ENCODE data around the gene KCNJ11. TPM values are rescaled to one million over a fixed set of nuclear protein-coding genes. Genes with fewer than 3 reads are reported as not detected.

Gene KCNJ11
- total RNA-seq: 0.07 and 0.13 TPM in 2 replicates

DNA sequence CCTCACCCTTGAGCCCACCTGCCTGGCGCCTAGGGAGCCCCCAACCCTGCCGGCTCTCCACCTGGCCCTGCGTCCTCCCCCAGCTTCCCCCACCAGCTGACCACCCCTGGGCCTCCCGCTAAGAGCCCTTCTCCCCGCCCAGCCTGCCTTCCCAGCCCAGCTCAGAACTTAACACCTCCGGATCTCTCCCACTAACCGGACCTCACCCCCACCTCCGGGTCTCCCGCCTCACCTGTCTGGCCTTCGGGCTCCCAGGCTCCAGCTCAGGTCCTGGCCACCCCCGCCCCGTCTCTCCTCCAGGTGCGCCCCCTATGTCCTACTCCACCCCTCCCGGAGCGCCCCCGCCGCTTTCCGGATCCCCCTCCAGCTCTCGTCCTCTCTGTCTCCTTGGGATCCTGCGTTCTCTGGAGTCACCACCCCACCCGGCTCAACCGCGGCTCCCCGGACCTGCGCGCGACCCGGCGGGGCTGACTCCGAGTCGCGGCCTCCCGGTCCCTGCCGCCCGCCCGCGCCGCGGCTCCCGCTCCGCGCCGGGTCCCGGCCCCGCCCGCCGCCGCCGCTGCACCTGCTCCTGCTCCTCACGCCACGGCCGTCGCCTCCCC lies at the start of gene KCNJ11:
Gene KCNJ11 (minus strand): TSS at position 51 of the 602 bp plus-strand sequence. CDS start 568 bp downstream, outside the sequence.

DNA sequence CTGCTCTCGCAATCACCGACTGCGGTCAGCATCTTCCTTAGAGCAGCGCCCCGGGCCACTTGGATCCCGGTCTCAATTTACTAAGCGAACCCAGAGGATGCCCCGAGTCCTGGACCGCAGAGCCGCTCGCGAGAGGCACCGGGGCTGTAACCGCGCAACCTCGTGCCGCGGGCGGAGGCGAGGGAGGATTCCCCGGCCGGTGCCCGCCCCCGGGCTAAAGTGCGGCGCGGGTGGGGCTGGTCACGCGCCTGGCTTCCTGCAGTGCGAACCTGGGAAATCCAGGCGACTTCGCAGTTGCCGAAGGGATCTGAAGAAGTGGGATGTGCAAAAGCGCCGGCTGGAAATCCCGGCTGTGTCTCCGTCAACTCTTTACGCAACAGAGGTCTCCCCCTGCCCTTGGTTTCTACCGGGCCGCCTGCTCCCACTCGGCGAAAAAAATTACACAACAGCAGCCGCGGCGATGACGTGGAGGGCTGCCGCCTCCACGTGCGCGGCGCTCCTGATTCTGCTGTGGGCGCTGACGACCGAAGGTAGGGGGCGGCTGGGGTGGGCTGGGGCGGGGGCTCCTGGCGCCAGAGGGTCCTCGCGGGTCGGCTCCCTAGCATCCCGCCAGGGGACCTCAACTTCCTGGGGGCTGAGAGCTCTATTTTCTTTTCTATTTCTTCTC lies 36.8 kb downstream of the KCNJ11 start, which contains the start of gene NCR3LG1:
Gene NCR3LG1 (plus strand): TSS at position 291 of the 667 bp plus-strand sequence. CDS start 170 bp downstream, at position 461.

Other genes with a start within 250 kb of the KCNJ11 start
- gene PIK3C2A, start 180.7 kb downstream of the KCNJ11 start, total RNA-seq: 236 and 286 TPM in 2 replicates
- 98.1 and 133 TPM in 2 replicates for gene NUCB2, start 111.9 kb downstream of the KCNJ11 start, total RNA-seq
- 25.0 and 38.1 TPM in 2 replicates for gene NCR3LG1, start 36.9 kb downstream of the KCNJ11 start, total RNA-seq
- not detected in 2 replicates for gene ABCC8, start 88.2 kb upstream of the KCNJ11 start, total RNA-seq
- not detected in 2 replicates for gene USH1C, start 155.8 kb upstream of the KCNJ11 start, total RNA-seq
- not detected in 2 replicates for gene OTOG, start 158.6 kb upstream of the KCNJ11 start, total RNA-seq

Measured in thoracic aorta endothelial cell (primary cell).